Thyroid gland (tissue), 4 donors: ENCODE results near the gene ACOT4. TPM values are rescaled to one million over a fixed set of nuclear protein-coding genes. Genes with fewer than 3 reads are reported as not detected.
"Not testable (repeated sequence)": the region's sequence is repeated elsewhere in the genome, so short reads cannot be mapped to it uniquely, and the experiment has no call there.

ENCODE experiments used
- DNase-seq, 2 donors: peaks; one replicate each; pipeline ENCODE4 v3.0.0-alpha.2; 2019
- H3K27ac ChIP-seq, 3 donors: fragments of 200-600 bp; sonication (generic); 1 replicate in 2 of 3; 2 replicates in 1 of 3; pipeline ENCODE4 v1.5.1; 2016 to 2019; ENCODE audit warnings: mild to moderate bottlenecking in 1 of 3, moderate library complexity in 1 of 3
- H3K27me3 ChIP-seq: fragments of 200-600 bp; sonication (generic); one replicate; pipeline ENCODE4 v1.5.1; 2019
- H3K36me3 ChIP-seq, 2 donors: fragments of 200-600 bp; sonication (generic); one replicate each; pipeline ENCODE4 v1.5.1; 2016 to 2019
- H3K4me1 ChIP-seq, 2 donors: fragments of 200-600 bp; sonication (generic); one replicate each; pipeline ENCODE4 v1.5.1; 2017 to 2019
- H3K4me3 ChIP-seq, 3 donors: fragments of 200-600 bp; sonication (generic); replicated peaks in 1 of 3; 1 replicate in 2 of 3; 2 replicates in 1 of 3; pipeline ENCODE4 v1.5.1; 2016; ENCODE audit warnings: mild to moderate bottlenecking in 1 of 3
- H3K9me3 ChIP-seq: fragments of 200-600 bp; sonication (generic); one replicate; pipeline ENCODE4 v1.5.1; 2017
- CTCF ChIP-seq, 6 experiments: fragments of 200-600 bp in 3 of 6; fragments of 450-650 bp in 3 of 6; sonication (generic) in 3 of 6; IDR thresholded peaks; one replicate each; pipeline ENCODE4 v1.5.1; 2016 to 2019; ENCODE audit warnings: antibody characterized with exemption in 6 of 6, mild to moderate bottlenecking in 2 of 6, inconsistent platforms in 1 of 6, moderate library complexity in 1 of 6
- POLR2A ChIP-seq, 2 donors: fragments of 450-650 bp; IDR thresholded peaks; one replicate each; pipeline ENCODE4 v1.6.1; 2017; ENCODE audit warnings: antibody characterized with exemption in 2 of 2, mild to moderate bottlenecking in 2 of 2, moderate library complexity in 1 of 2
- WGBS, 2 donors: methylation state at CpG; one replicate each; pipeline ENCODE4 v1.1.5; 2017; 5-methylcytosine and 5-hydroxymethylcytosine counted together
- intact Hi-C: fragments of 100-400 bp; cut with DNase I; formaldehyde crosslinking; loops from one replicate; pipeline ENCODE4 v1.15.1; 2023
- total RNA-seq, 4 donors: library from RNA; depleted of rRNA; stranded (reverse); fragments of >200 nt; gene quantifications; one replicate each; pipeline ENCODE4 v1.2.3, GENCODE V29; 2016

ACOT4 gene
- total RNA-seq, 4 donors from 2014 or later = 1.1 to 2.9 (median 1.4) TPM

DNA sequence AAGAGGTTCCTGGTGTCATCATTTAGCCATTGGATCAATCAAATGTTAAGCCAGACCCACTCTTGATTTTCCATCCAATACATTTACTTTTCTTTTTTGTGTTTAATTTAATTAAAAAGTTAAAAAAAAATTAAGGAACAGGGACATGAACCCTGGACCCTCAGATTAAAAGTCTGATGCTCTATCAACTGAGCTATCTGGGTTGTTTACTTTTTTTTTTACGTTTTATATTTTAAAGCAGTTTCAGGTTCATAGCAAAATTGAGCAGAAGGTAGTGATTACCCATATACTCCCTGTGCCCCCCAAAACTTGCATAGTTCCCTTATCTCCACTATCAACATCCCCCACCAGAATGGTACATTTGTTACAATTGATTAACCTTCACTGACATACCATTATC lies 3.0 kb upstream of the ACOT4 start:
- TF ChIP-seq POLR2A (IDR thresholded peaks at IDR 0.05) (no peak), CTCF (IDR thresholded peaks at IDR 0.05) (no peak)
- DNase-seq = no peak
- Histone ChIP-seq H3K4me1 (no peaks in the 10 kb centered on the region), H3K9me3 (no peaks in the 10 kb centered on the region), H3K36me3 (no peaks in the 10 kb centered on the region), H3K27ac (no peak overlapping the region), H3K4me3 (no peak overlapping the region), H3K27me3 (no peaks in the 10 kb centered on the region)
- intact Hi-C loops = no loop called here
- 95 to 96% methylated on average over 1 of the region's 1 CpG for WGBS, 2 donors

- WGBS, 2 donors = 88 to 90% methylated on average over 4 of the region's 4 CpGs
- Histone ChIP-seq H3K27me3 (no peaks in the 10 kb centered on the region), H3K4me1 (no peaks in the 10 kb centered on the region), H3K36me3 (no peaks in the 10 kb centered on the region), H3K4me3 (no peak overlapping the region), H3K27ac (no peak overlapping the region), H3K9me3 (no peaks in the 10 kb centered on the region)
- TF ChIP-seq CTCF (IDR thresholded peaks at IDR 0.05) = no peak
- no peak for TF ChIP-seq POLR2A (IDR thresholded peaks at IDR 0.05)
- intact Hi-C loops = no loop called here
- DNase-seq = no peak
These were observed 2.6 kb upstream of the ACOT4 start for GRCh38 chr14:73589116-73589515.

GRCh38 chr14:73590673-73591004 lies 1.0 kb upstream of the ACOT4 start:
- DNase-seq, intact Hi-C loops: not testable (repeated sequence)
- WGBS, 2 donors = 98 to 99% methylated on average over 10 to 12 of the region's 32 CpGs

DNA sequence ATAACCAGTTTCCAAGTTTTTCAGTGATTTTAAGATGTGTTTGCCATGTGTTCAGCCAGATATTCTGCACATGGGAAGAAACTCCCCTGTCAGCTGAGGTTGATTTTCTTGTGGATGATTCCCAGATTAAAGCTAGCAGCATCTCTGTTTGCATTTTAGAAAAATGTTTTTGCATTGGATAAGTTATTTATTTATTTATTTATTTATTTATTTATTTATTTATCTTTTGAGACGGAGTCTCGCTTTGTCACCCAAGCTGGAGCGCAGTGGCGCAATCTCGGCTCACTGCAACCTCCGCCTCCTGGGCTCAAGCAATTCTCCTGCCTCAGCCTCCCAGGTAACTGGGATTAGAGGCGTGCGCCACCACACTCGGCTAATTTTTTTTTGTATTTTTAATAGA lies 2.8 kb downstream of the ACOT4 start:
- intact Hi-C loops = no loop called here
- TF ChIP-seq CTCF (IDR thresholded peaks at IDR 0.05) = no peak
- TF ChIP-seq POLR2A (IDR thresholded peaks at IDR 0.05) = no peak
- H3K4me3 ChIP-seq = no peak overlapping the region

More at GRCh38 chr14:73590673-73591004, 1.0 kb upstream of the ACOT4 start:
- not testable (repeated sequence) for H3K9me3 ChIP-seq, H3K4me3 ChIP-seq, H3K27ac ChIP-seq, H3K4me1 ChIP-seq, H3K36me3 ChIP-seq, H3K27me3 ChIP-seq

DNA sequence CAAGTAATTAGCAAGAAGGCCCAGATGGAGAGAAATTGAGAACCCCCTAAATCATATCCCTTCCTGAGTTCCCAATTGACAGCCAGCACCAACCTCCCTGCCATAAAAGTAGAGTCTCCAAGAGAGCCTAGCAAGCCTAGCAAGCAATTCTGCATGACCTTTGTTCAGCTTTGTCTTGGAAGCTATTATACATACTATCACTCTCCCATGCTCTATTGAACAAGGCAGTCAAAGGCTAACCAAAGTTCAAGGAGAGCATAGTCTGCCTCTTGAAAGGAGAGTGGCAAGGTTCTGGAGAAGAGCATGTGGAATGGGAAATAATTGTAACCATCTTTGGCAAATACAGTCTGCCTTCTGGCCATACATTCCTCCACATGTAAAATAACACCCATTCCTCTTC lies 7.8 kb downstream of the ACOT4 start:
- H3K36me3 ChIP-seq = no peaks in the 10 kb centered on the region
- H3K4me3 ChIP-seq = no peak overlapping the region
- no peaks in the 10 kb centered on the region for H3K27me3 ChIP-seq
- no peaks in the 10 kb centered on the region for H3K9me3 ChIP-seq
- no peak overlapping the region for H3K27ac ChIP-seq
- no peaks in the 10 kb centered on the region for H3K4me1 ChIP-seq
- intact Hi-C loops = no loop called here
- TF ChIP-seq POLR2A (IDR thresholded peaks at IDR 0.05) = no peak
- no peak for TF ChIP-seq CTCF (IDR thresholded peaks at IDR 0.05)
- DNase-seq = no peak

More for the DNA sequence above, 2.8 kb downstream of the ACOT4 start:
- H3K27me3 ChIP-seq = no peaks in the 10 kb centered on the region
- H3K27ac ChIP-seq = no peak overlapping the region
- no peak for DNase-seq
- no peaks in the 10 kb centered on the region for H3K4me1 ChIP-seq
- 93% methylated on average over 9 of the region's 9 CpGs for WGBS, 2 donors
- no peaks in the 10 kb centered on the region for H3K36me3 ChIP-seq
- no peaks in the 10 kb centered on the region for H3K9me3 ChIP-seq

DNA sequence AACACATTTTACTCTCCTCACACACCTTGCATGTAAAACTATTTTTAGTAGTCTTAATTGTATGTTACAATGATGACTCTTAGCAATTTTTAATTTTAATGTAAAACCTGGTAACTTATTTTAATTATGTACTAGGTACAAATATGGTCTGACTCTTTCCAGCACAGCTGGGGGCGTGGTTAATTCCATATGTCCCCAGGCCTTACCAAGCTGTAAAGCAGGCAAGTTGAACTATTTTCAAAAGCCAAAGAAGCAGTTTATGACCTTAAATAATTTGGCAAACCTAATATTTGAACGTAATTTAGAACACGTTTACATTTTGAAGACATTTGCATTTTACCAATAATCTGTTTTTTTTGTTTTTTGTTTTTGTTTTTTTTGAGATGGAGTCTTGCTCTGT lies 11.3 kb downstream of the ACOT4 start:
- no peak overlapping the region for H3K27ac ChIP-seq
- H3K4me1 ChIP-seq = no peaks in the 10 kb centered on the region
- DNase-seq = no peak
- WGBS, 2 donors = 89 to 92% methylated on average over 3 of the region's 3 CpGs
- no peak overlapping the region for H3K4me3 ChIP-seq
- no peaks in the 10 kb centered on the region for H3K27me3 ChIP-seq
- no peak for TF ChIP-seq CTCF (IDR thresholded peaks at IDR 0.05)
- TF ChIP-seq POLR2A (IDR thresholded peaks at IDR 0.05) = no peak
- intact Hi-C loops = no loop called here
- no peaks in the 10 kb centered on the region for H3K36me3 ChIP-seq
- no peaks in the 10 kb centered on the region for H3K9me3 ChIP-seq
